Superior temporal gyrus (tissue), 1 donor: ENCODE measurements around the gene MAGEB2.
"Not testable (repeated sequence)": the region's sequence is repeated elsewhere in the genome, so short reads cannot be mapped to it uniquely, and the experiment has no call there.

Source experiments
- DNase-seq: peaks from one replicate; pipeline ENCODE4 v3.0.0-alpha.2; 2016; ENCODE audit errors: extremely low spot score

The MAGEB2 gene, protein sequence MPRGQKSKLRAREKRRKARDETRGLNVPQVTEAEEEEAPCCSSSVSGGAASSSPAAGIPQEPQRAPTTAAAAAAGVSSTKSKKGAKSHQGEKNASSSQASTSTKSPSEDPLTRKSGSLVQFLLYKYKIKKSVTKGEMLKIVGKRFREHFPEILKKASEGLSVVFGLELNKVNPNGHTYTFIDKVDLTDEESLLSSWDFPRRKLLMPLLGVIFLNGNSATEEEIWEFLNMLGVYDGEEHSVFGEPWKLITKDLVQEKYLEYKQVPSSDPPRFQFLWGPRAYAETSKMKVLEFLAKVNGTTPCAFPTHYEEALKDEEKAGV

DNA sequence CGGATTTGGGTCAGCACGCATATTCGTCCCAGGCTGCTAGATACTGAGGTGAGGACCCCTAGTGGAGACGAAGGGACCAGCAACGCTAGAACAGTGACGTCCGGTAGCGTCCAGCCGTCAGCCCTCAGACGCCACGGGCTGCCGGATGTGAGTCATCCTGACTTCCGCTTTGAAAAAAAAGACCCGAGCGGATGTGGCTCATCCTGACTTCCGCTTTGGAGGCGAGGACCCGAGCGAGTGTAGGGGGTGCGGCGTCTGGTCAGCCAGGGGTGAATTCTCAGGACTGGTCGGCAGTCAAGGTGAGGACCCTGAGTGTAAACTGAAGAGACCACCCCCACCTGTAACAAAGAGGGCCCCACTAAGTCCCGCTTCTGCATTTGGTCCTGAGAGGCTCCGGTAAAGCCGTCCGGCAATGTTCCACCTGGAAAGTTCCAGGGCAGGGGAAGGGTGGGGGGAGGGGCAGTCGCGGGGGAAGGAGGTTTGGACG lies at the start of gene MAGEB2:
TSS of gene MAGEB2 (plus strand) at position 207 of the 487 bp plus-strand sequence. CDS start 3,018 bp downstream, outside the sequence.
- DNase-seq = no peak

DNA sequence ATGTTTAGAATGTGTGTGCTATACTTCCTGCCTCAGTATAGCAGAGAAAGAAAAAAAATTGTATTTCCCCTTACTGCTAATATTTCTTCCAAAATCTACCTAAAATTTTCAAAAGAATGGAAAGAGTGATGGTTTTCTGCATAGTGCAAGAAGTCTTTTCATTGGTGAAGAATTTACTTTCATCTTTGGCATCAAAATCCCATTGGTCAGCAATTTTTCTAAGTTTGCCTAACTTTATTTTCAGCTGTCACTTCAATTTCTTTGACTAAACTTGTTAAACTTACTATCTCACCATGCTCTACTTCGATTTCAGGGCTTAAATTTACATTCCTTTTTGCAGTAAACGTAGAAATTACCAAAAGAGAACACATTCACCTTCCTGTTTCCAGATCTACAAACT lies 44.5 kb upstream of the MAGEB2 start:
- no peak for DNase-seq

GRCh38 chrX:30181353-30181752 lies 34.0 kb upstream of the MAGEB2 start:
- DNase-seq = no peak

GRCh38 chrX:30183554-30183953 lies 31.8 kb upstream of the MAGEB2 start:
- no peak for DNase-seq

GRCh38 chrX:30190426-30190825 lies 24.9 kb upstream of the MAGEB2 start:
- no peak for DNase-seq

GRCh38 chrX:30193910-30194309 lies 21.5 kb upstream of the MAGEB2 start:
- DNase-seq = not testable (repeated sequence)

GRCh38 chrX:30196322-30196721 lies 19.0 kb upstream of the MAGEB2 start:
- DNase-seq = no peak

DNA sequence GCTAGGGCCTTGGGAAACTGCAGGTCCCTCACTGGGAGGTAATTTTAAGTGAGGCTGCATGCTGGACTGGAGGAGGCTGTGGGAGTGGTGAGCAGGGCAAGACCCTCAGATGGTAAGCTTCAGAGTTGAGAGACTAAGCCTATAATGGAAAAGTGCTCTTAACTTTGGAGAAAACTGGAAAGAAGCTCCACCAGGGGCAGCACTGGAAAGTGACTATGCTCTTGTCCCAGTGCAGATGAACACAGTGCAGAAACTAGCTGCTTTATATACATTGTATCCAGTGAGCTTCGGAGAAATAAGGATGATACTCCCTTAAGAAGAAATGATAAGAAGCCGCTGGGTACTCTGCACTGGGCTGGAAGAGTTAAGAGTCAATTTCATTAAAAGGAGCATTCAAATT lies 3.2 kb upstream of the MAGEB2 start:
- DNase-seq = no peak

GRCh38 chrX:30217465-30217864 lies 2.1 kb downstream of the MAGEB2 start:
- DNase-seq = no peak

DNA sequence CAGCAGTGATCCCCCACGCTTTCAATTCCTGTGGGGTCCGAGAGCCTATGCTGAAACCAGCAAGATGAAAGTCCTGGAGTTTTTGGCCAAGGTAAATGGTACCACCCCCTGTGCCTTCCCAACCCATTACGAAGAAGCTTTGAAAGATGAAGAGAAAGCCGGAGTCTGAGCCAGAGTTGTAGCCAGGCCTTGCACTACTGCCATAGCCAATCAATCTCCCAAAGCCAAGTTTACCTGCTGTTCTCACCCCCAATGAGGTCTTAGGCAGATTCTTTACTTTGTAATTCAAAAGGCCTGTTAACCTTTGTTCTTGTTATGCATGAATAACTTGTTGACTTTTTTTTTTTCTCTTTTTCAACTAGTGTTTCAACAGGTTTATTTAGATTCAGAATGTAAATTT lies 4.0 kb downstream of the MAGEB2 start:
- DNase-seq = no peak

DNA sequence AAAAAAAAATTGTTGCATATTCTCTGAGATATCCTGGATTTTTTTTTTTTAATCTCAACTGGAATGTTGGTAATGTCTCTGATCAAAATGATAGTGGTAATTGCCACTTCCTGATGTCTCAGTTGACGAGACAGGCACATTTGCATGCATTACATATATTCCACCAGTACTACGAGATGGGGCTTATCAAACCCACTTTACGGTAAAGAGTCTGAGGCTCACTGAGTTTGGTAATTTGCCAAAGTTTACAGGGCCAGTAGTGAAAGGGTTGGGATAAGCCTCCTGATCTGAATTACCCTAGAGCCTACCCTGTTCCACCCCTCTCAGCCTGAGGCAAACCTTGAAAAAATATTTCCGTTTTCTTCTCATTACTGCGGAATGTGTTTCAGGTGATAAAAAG lies 5.3 kb downstream of the MAGEB2 start:
- DNase-seq = no peak

GRCh38 chrX:30224536-30224935 lies 9.2 kb downstream of the MAGEB2 start:
- DNase-seq = no peak

- DNase-seq = no peak
Observed at GRCh38 chrX:30228526-30228925, 13.2 kb downstream of the MAGEB2 start.

DNA sequence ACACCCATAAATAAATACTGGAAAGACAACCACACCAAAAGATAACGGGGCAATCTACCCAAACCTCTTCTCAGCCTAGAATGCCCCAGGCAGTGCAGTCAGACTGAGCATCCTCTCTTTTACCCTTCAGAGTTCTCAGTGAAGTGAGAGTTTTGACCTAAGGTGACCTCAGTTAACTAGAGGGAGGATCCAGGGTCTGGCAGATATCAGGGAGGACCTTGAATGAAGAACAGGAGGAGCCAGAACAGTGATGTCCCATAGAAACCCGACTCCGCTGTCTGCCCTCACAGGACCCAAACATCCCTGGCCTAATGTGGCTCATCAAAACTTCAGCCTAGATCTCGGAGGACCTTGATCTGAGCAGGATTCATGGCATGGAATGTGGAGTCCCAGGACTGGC lies 15.0 kb downstream of the MAGEB2 start, which contains the start of gene MAGEB3:
TSS of gene MAGEB3 (plus strand) at position 263 of the 400 bp plus-strand sequence. CDS start 5,268 bp downstream, outside the sequence.
- no peak for DNase-seq

- DNase-seq = no peak
Observed at GRCh38 chrX:30241724-30242415, 26.5 kb downstream of the MAGEB2 start, which contains the start of gene MAGEB4. Gene MAGEB4 (plus strand): TSS chrX:30242000. CDS start chrX:30242136, 136 bp downstream.

DNA sequence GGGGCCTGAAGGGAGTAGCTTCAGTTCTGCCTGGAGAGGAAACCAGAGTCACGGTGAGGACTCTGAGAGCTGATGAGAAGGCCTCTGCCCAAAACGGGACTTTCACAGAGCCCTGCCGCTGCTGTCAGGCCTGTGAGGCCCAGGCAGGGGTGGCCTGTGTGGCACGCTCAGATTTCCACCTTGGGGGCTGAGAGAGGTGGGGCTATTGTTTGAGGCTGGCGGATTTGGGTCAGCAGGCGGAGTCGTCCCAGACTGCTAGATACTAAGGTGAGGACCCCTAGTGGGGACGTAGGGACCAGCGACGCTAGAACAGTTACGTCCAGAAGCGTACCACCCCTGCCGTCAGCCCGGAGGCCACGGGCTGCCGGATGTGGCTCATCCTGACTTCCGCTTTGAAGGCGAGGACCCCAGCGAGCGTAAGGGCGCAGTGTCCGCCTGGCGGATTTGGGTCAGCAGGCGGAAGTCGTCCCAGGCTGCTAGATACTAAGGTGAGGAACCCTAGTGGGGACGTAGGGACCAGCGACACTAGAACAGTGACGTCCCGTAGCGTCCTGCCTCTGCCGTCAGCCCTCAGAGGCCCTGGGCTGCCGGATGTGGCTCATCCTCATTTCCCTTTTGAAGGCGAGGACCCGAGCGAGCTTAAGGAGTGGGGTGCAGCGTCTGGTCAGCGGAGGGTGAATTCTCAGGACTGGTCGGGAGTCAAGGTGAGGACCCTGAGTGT lies 31.6 kb downstream of the MAGEB2 start, which contains the start of gene MAGEB1:
TSS of gene MAGEB1 (plus strand) at position 378 of the 721 bp plus-strand sequence. CDS start 3,348 bp downstream, outside the sequence.
- DNase-seq = no peak

- no peak for DNase-seq
Observed at GRCh38 chrX:30248854-30249253, 33.5 kb downstream of the MAGEB2 start.

- DNase-seq = no peak
Observed at GRCh38 chrX:30253257-30253656, 37.9 kb downstream of the MAGEB2 start.

DNA sequence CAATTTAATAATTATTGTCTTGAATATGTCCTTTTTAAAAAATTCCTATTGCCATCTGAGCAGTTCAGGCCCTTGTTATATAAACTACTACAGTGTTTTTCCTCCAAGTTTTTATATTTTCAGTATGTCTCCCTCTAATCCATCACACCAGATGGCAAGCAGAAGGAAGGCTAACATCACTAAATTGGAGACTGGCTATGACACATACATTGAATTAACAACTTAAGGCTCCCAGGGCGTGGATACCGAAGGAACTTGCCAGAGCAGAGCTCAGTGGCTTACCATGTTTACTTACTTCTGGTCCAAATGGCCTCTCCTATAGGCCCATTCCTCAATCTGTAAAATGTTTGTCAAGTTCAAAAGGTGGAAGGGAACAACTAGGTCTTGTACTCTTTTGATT lies 44.6 kb downstream of the MAGEB2 start:
- no peak for DNase-seq

DNA sequence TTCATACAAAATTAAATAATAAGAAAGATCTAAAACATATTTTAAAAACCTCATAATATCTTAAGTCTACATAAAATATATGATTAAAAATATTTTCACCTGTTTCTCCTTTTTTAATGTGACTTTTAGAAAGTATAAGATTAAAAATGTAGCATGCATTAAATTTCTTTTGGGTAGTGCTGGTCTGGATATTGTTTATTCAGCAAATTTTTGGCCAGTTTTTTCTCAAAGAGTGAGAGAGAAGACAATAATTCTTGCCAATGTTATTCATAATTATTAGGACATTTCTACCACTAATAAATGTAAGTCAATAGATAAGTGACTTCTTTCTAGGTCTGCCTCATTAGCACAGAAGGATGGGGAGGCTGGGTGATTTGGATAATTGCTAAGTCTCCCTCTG lies 45.6 kb downstream of the MAGEB2 start:
- DNase-seq = no peak

- no peak for DNase-seq
Observed at GRCh38 chrX:30262763-30263162, 47.4 kb downstream of the MAGEB2 start.
